Fibroblast of pulmonary artery (primary cell): ENCODE data around the gene ELMO1.

Source experiments
- DNase-seq: peaks from one replicate; pipeline ENCODE4 v3.0.0-alpha.2; 2010; ENCODE audit warnings: low read depth
- H3K4me3 ChIP-seq: replicated peaks from 2 replicates; pipeline ENCODE4 v1.5.1; 2011; ENCODE audit warnings: low read depth, mild to moderate bottlenecking, control low read depth, low read length, moderate library complexity
- TF ChIP-seq, protein P1 (sequence below): IDR thresholded peaks from 2 replicates; pipeline ENCODE4 v1.5.1; 2011; ENCODE audit warnings: mild to moderate bottlenecking, control low read depth, low read length, inconsistent platforms; ENCODE audit errors: missing control alignments

The ELMO1 gene

DNA sequence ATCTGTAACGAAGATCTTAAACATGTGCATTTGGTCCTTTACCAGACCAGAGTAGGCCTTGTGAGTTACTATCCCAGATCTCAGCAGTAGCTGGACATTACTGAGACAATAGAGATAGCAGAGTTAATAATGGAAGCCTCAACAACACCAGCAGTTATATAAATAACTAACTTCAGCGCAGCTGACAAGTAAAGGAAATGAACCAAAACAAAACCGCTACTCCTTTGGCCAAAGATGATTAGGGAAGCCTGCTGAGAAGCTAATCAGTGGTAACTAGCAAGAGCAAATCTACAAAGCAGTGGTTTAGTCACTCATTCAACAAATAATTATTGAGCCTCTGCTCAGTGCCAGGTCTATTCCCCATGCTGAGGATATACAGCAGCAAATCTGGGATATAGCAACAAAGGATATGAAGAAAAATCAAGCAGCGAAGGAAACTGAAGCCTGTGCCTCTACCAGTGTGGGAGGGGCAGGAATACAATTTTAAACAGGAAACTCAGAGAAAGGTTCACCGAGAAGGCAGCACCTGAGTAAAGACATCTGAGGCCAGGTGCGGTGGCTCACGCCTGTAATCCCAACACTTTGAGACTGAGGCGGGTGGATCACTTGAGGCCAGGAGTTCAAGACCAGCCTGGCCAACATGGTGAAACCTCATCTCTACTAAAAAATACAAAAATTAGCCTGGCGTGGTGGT, 103.6 kb downstream of the ELMO1 start:
- no peak overlapping the region for H3K4me3 ChIP-seq
- TF ChIP-seq, protein P1, sequence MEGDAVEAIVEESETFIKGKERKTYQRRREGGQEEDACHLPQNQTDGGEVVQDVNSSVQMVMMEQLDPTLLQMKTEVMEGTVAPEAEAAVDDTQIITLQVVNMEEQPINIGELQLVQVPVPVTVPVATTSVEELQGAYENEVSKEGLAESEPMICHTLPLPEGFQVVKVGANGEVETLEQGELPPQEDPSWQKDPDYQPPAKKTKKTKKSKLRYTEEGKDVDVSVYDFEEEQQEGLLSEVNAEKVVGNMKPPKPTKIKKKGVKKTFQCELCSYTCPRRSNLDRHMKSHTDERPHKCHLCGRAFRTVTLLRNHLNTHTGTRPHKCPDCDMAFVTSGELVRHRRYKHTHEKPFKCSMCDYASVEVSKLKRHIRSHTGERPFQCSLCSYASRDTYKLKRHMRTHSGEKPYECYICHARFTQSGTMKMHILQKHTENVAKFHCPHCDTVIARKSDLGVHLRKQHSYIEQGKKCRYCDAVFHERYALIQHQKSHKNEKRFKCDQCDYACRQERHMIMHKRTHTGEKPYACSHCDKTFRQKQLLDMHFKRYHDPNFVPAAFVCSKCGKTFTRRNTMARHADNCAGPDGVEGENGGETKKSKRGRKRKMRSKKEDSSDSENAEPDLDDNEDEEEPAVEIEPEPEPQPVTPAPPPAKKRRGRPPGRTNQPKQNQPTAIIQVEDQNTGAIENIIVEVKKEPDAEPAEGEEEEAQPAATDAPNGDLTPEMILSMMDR, result no peak
- no peak for DNase-seq

DNA sequence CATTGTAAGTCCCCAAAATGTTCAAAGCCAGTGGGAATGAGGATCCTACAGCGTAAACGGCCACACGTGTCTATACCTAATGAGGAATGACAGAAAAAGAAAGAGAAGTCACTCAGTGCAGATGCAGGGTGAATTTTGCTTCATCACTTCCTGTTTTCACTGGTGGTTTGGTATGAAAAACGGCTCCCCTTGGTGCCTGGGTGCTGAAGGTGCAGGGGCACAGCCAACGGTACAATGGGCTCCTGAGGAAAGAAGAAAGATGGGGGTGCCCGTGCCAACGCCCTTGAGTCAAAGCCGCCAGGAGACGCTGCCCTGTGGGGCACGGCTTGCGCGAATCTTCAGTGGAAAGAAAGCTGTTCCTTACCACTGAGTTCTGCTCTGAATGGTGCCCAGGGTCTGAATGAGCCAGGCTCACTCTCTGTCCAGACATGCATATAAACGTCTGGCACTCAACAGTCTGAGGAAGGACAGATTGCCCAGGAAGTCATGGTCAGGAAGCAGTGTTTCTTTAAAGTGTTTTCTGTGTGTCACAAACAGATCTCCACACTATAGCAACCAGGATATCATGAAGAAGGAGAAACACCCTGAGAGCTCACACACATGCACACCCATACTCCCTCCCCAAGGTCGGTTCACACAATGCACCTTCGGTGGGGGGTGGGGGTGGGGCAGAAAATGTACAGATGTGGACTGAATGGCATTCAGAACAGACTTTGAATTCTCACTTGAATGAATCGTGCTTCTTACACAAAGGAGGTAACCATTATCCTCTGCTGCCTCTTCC, 105.8 kb downstream of the ELMO1 start:
- DNase-seq, result no peak
- TF ChIP-seq, protein P1, result no peak
- no peak overlapping the region for H3K4me3 ChIP-seq

DNA sequence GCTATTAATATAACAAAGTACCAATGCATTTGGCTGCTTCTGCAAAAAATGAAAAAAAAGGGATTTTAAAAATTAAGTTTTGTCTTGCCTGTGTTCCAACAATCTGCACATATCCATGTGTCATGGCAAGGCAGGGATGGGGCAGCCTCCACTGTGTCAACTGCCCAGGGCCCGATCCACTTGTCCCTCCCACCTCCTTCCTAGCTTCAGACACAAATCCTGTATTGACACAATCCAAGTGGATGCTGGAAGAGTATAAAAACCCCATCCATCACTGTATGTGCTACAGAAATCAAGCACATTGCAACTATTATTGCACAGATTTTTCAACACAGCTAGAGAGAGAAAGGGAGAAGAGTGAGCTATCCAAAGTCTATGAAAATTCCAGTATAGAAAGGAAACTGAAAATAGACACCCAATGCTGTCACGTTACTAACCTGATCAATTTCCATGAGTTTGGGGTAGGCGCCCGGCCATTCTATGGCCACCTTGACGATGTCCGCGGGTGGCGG, 106.4 kb downstream of the ELMO1 start:
- no peak for DNase-seq
- no peak overlapping the region for H3K4me3 ChIP-seq
- TF ChIP-seq, protein P1, result no peak

DNA sequence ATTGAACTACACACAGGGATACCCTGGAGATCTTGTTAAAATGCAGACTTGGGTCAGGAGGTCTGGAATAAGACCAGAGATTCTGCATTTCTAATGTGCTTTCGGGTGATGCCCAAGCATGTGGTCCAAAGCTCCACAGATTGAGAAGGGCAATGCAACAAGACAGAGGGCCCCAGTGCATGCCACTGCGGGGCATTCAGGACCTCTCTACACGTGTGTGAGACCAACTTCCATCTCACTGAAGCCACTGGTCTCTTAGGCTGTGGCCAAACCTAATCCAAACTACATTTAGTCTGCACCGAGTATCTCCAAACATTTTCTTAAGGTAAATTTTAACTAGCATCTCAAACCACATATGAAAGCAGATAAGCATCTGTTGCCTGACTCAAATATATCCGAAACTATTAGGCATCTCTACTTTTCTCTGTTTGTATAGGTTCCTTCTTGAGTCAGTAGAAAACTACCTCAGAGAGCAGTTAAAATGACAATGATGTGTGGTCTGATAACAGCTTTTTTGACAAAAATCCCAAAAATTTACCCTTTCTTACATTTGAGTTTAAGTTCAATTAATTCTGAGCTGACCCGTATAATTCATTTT, 107.5 kb downstream of the ELMO1 start:
- TF ChIP-seq, protein P1, result no peak
- DNase-seq, result no peak
- no peak overlapping the region for H3K4me3 ChIP-seq

DNA sequence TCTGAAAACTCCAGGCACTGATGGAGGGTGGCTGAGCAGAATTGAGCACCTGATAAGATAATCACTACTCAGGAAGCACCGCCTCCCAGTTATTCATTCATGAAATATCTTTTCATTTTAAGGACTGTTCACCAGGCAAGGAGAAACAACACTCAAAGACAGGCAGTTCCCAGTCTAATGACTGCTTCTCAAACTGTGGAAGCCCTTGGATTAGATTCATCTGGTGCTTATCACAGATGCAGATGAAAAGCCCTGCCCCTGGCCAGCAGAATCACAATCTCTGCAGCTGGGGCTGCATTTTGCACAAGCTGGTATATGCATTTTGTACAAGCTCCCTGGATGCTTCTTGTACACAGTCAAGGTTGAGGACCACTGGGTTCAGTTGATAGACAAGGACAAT, 109.7 kb downstream of the ELMO1 start:
- no peak for DNase-seq
- H3K4me3 ChIP-seq, result no peak overlapping the region
- TF ChIP-seq, protein P1, result no peak

DNA sequence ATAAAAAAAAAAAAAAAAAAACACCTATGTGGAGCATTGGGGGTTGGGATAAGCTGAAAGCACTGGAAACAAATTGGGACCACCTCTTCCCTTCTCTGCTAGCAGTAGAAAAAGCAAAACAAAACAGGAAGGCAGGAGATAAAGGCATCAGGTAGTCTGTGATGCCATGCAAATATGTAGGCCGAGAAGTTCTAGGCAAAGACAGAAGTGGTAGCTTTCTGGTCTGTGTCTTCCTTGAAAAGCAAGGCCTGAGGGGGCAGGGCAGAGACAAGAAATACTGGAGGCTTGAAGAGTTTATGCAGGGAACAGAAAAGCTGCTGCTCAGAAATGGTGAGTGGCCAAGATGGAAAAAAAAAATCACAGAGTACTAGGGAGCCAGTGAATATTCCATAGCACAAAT, 111.1 kb downstream of the ELMO1 start:
- TF ChIP-seq, protein P1, result no peak
- no peak for DNase-seq

More for the DNA sequence above, 111.1 kb downstream of the ELMO1 start:
- H3K4me3 ChIP-seq, result no peak overlapping the region
